GM18907 (cell line): ENCODE measurements around the gene PHLDA3.
"Not testable (repeated sequence)": the region's sequence is repeated elsewhere in the genome, so short reads cannot be mapped to it uniquely, and the experiment has no call there.

Source experiments
- ATAC-seq: cut with Tn5 transposase; IDR thresholded peaks from one replicate; pipeline ENCODE4 v1.9.1; 2021; ENCODE audit warnings: mild to moderate bottlenecking, moderate library complexity; ENCODE audit not compliant: unreplicated experiment

PHLDA3 gene

DNA sequence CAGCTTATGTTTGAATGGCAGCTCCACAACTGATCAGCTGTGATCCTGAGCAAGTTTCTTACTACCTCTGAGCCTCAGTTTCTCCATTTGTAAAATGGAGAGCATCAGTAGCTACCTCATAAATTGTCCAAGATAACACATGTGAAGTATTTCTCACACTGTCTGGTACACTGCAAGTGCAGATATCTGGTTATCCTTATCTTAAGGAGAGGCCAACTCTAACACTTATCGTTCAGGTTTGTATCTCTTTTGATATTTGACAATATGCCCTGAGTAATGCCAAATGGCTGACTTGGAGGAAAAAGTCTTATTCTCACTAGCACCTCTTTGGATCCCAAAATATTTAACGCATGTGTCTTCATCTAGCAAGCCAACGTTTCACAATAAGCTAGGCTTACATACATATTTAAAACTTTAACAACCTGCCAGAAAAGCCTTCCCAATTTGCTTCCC is 35.2 kb upstream of the PHLDA3 start:
- no peak for ATAC-seq

DNA sequence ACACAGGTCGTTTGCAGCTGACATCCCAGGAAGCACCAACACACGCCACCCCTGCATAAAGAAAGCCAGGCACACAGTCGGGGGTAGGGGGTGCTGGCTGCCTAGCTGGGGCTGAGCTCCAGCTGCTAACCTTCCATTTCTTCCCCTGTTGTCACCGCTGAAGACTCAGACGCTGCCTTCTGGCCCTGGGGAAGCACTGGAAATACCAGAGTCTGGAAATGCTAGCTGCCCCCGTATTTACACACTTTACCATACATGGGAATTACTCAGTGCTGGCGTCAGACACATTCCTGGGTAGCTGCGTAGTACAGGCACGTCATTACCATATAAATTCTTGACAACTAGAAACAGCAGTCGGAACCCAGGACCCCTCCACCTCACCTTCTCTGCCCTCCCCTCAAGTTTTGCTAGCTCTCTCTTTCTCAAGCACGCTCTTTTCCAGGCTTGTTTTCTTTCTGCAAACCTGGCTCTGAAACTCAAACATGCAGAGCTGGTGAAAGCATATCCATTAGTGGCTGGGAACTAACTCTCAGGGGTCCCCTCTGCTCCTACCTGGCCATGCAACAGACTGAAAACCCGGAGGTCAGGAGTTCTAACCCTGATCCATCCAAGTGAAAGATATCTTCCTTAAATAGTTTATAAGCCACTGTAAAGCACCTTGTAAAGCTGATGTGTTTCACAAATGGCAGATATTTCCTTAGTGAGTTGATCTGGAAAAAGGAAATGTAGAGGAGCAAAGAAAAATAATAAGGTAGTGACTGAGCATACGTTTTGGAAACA is 34.6 kb upstream of the PHLDA3 start:
- no peak for ATAC-seq

DNA sequence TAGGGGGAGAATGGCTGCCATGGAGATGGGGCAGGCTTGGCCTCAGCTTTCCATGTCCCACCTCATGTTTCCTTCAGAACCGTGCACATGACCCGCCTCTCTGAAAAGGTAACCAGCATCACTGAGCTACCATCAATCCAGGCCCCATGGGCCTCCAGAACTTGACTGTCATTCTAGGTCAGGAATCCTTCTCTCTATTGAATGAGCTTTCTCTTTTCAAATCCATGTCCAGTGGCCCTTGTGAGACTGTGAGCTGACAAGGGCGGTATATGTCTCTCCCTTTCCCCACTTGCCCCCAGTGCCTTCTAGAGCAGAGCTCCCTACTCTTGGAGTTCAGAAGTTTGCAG is 33.5 kb upstream of the PHLDA3 start:
- ATAC-seq = no peak

DNA sequence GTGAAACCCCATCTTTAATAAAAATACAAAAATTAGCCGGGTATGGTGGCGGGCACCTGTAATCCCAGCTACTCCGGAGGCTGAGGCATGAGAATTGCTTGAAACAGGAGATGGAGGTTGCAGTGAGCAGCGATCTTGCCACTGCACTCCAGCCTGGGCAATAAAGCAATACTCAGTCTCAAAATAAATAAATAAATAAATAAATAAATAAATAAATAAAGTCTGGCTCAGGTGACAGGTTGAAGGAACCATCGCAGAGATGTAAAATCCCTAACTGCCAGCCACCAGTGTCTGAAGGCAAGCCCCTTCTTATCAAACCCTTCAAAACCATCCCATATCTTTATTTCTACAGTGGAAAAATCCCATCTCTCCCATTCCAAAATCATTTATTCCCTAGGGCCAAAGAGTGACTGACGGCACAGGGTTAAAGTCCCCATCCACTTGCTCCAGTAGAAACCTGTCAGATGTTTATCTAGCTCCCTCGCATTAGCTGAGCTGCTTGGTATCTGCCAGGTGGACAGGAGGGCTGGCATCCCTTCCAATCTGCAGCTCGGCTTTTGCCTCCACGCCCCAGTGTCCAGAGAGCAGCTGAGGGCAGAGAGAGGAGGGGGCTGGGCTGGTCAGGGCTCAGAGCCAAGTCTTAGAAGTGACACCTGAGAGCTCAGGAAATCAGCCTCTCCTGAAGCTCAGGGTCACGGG is 33.0 kb upstream of the PHLDA3 start:
- no peak for ATAC-seq

DNA sequence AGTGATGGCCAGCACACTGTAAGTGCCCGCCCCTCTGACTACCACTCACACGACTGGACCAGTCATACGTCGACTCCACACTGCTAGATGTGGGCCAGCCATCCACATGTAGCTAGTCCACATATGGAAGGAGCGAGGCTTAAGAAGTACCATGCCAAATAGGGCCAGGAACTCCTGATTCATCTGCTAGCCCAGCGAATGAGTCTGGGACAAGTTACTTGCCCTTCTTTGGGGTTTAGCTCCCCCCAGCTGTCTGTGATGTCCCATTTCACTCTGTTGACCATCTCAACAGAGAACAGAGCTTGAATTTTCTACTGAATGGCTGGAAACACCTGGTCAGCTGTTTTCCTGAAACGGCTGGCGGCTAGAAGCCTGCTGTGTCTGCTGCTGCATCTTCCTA is 32.2 kb upstream of the PHLDA3 start:
- ATAC-seq = no peak

DNA sequence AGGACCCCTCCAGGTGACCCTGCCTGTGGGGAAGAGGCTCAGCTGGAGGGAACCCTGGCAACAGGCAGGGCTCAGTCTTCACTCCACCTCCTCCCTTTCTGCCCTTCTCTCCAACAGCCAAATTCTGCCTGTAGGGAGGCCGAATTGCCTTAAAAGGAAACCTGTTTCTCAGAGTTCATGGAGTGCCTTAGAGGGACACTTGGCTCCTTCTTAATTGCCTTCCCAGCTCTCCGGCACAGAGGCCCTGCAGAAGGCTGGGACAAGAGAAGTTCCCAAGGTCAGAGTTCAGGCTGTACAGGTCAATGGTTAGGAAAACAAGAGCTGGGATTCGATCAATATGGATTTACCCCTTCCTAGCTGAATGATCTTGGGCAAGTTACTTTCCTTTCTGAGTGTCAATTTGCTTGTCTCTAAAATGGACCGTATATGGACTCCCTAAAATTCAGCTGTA is 31.7 kb upstream of the PHLDA3 start:
- ATAC-seq = no peak

DNA sequence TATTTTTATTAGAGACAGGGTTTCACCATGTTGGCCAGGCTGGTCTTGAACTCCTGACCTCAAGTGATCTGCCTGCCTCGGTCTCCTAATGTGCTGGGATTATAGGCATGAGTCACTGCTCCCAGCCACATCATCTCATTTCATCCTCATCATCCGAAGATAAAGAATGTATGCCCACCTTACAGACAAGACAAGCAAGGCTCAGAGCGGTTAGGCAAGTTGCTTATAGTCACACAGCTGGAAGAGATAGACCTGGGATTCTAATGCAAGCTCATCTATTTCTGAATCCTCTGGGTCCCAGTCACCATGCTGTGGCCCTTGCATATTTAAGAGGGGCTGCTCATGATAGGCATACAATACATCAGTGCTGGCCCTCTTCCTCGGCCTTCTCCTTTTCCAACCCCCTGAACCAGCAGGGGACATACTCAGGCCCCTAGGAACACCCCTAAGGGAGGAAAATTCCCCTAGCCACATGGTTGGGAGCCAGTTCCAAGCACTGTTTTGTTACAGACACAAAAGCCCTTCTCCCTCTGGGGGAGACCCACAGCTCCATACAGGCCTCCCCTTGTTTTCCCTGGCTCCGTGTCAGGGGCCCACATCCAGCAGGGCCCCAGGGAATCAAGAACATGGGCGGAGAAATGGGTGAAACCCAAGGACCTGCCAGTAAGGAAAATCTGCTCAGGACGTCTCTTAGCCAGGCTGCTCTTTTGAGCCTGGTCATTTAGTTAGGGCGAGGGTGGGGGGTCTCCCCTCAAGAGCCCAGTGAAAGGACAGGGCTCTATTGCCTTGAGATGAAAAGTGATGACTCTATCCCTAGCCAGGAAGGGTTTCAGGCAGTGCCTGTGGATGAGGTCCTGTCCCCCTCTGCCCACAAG is 31.0 kb upstream of the PHLDA3 start:
- no peak for ATAC-seq

DNA sequence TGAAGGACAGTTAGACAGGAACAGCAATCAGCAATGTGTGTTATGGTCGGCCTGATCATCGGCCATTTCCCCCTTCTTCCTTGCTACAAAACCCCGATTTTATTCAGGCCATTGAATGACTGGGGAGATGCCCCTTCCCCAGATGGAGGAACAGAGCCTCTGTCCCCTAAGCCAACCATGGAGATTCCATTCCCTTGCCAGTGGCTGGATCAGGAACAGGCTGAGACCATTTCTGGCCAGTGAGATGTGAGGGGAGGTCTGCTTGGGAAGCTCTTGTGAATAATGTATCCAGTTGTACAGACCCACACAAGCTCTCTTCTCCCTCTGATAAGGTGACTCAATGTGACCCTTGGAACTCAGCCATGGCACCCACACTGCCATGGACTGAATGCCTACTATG is 30.2 kb upstream of the PHLDA3 start:
- ATAC-seq = no peak

DNA sequence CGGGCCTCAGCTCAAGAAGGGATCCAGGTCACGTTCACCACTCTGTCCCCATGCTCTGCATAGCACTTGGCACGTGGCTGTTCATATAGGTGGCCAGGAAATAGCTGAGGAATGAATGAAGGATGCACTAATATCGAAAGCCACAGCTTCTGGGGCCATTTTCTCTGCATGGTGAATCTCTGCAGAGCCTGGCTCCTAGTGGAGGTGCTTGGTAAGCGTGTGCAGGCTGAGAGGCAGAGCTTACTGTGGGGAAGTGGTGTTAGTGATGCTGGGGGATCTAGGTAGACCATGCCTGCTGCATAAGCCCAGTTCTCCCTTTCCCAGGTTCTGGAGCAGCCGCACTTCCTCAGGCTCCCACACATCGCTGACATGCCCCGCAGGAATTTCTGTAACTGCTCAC is 29.6 kb upstream of the PHLDA3 start:
- ATAC-seq = no peak

DNA sequence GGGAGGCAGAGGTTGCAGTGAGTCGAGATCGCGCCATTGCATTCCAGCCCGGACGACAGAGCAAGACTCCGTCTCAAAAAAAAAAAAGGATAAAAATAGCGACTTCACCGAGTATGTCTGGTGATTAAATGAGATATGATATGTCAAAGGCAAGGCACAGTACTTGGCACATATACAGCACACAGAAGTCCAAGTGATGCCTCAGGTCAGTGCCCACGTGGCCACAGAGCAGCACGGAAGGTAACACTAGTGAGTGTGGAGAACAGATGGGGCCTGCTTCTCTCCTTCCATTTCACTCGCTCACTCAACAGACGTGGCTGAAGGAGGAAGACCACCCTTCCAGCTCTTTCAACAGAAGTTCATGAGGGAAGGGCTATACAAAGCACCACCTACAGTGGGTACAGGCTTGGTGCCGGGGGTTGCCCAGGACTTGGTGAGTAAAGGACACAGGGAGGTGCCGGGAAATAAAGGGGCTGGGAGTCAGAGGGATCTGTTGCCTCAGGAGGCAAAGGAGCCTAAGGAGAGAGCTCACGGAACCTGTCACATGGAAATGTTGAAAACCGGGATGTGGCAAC is 29.0 kb upstream of the PHLDA3 start:
- ATAC-seq = no peak

DNA sequence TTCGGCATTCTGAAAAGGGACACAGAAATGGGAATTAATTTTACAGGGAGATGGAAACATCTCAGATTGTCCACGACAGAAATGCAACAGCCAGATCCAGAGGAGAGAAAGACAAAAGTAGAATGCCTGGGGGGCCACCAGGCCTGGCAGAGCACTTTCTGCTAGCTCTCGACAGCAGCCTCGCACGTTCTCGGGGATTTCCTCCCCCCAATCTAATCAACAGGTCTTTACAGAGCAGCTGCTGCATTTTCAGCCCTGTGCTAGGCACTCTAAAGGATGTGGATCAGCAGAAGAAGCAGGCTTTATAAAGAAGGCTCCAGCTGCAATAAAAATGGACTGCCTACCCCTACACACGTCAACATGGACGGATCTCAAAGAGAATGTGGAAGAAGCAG is 27.3 kb upstream of the PHLDA3 start:
- no peak for ATAC-seq

DNA sequence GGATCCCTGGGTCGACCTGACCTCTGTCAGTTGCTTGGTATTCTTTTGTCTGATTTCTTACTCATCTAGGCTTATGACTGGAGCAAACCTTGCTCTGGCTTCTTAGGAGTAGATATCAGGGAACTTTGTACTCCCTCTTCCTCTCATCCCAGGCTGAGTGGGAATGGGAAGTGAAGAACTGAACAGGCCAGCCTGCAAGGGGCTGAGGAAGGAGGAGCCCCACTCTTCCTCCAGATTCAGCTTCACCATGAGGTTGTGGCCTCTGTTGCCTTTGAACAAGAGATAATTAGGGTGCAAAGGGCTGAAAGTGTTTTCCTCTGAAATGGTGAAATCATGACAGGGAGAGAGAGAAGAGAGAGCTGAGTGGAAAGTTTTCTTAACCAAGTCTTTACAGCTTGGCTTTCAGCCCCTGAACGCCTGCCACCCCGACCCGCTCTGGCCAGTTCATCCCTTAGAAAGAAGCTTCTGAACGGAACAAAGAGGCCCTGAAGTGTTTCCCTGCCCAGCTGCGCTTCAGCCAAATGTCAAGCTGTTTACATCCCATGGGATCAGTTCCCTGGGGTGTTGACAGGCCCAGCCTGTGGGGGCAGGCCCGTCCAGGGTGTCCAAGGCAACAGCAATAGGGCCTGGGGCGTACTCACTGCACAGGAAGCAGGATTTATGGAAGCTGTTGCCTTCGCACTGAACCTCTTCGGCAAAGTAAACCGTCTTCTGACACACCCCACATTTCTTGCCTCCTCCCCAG is 26.7 kb upstream of the PHLDA3 start:
- ATAC-seq = no peak

DNA sequence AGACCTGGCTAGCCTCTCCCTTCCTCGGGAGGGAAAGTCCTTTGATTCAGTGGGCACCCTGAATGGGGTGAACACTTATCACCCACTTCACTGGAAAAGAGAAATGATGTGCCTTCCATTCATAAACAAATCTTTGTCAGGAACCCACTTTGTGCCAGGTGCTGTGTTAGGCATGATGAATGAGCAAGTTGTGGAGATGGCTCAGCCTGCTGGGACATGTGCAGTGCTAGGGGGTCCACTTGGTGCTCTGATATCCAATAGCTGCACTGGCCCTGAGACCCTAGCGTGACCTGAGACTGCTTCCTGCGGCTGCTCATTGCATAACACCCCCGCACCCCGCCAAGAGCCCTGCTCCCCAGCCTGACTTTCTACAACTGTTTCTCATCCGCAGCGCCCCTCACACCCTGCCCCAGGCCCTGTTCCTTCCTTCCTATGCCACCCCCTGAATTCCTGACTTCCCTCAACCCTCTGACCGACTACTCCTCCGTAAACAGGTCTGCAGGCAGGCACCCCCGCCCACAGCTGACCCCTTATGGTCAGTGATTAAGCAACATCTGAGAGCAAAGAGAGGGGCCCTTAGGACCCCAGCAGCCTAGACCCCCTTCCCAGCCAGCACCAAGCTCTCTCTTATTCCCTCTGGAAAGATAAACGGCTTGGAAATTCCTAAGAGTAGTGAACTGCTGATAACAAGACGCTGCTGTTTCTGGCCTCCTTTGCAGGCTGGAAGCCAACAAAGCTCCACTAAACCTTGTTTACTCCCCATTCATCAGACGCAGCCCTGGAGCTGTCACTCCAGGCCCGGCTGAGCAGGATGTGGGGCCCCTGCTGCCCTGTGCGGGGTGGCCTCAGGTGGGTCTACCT is 25.0 kb upstream of the PHLDA3 start:
- ATAC-seq = no peak

DNA sequence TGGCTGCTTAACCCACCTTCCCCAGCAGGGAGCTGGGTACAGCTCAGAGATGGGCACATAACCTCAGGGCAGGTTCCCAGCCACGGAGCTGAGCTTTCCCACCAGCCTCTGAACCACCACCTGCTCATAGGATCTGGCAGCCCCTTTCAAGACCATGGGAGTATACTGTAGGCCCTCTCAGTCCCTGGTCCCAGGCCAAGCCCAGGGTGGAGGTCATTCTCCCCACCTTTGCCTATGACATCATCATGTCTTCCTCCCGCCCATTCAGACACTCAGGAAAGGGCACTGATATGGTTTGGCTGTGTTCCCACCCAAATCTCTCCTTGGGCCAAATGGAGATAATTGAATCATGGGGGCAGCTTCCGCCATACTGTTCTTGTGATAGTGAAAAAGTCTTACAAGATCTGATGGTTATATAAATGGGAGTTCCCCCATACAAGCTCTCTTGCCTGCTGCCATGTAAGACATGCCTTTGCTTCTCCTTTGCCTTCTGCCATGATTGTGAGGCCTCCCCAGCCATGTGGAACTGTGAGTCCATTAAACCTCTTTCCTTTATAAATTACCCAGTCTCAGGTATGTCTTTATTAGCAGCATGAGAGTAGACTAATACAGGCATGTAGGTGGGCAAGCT is 24.2 kb upstream of the PHLDA3 start:
- ATAC-seq = not testable (repeated sequence)

DNA sequence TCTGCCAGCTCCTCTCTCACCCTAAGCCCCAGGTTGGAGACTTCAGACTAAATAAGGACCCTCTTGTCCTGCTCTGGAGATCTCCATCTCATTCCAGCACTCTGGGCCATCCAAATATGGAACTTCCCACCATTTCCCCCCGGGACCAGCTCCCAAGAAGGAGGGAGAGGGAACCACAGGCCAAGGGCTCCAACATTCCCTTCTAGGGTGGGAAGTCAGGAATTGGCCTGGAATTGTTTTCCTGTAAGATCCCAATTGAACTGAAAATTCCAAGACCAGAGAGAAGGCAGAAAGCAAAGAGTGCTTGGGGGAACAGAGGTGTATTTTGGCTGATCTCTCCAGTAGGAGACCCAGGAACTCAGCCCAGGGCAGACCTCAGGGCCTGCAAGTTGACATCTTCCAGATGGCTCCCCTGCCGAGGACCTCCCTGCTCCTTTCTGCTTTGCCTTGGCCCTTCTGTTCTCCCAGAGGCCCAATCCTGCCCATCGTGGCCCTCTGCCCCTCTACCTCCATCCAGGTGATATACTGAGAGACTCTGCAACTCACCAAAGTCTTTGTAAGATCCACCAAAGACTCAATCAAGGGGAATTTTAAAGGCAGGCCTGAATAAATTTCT is 23.0 kb upstream of the PHLDA3 start:
- ATAC-seq = no peak

DNA sequence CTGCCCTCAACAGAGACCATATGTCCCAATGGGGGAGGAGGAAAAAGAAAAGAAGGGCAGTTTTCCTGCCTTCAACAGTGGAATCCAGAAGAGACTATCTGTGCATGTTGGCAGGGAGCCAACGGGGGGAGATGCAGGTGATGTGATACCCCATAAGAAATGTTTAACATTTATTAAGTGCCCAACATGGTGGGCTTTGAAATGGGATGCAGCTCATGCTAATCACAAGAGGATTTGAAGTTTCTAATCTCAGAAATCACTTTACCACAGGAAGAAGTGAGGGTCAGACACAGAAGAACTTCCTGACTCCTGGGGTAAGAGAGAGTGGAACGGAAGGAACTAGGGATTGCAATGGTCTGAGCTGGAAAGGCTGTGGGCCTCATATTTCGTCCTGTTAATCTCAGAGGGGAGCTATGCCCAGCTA is 21.7 kb upstream of the PHLDA3 start:
- no peak for ATAC-seq

DNA sequence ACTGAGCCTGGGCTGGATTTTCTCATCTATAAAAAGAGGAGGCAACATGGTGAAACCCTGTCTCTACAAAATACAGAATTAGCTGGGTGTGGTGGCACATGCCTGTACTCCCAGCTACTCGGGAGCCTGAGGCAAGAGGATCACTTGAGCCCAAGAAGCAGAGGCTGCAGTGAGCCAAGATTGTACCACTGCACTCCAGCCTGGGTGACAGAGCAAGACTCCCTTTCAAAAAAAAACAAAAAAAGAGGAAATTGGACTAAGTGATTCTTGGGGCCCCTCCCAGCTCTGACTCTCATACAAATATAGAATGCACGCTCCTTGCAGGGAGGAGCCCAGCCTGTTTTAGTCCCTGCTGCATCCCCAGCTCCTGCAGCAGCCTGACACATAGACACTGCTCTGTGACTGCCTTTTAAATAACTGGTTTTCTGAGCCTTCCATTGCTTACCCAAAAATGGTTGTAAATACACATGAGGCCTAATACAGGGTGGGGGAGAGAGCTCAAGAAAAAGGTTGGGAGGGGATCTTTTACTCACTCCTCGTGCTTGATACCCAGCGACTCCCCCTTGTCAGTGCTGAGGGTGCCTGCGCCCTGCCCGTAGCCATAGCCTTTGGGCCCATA is 20.8 kb upstream of the PHLDA3 start:
- ATAC-seq = no peak
